Motor neuron (in vitro differentiated cells): ENCODE data around the gene MRNIP. TPM values are rescaled to one million over a fixed set of nuclear protein-coding genes. Genes with fewer than 3 reads are reported as not detected.

ENCODE experiments used
- ATAC-seq, 8 experiments: fragments of 200-7000 bp; cut with Tn5 transposase; replicated peaks in 6 of 8; 2 replicates each; pipeline ENCODE4 v1.8.0; 2021; ENCODE audit warnings: mild to moderate bottlenecking in 8 of 8, moderate library complexity in 8 of 8
- H3K27ac ChIP-seq, 2 donors: fragments of 250-450 bp; sonication (Bioruptor Pico); 2 replicates each; pipeline ENCODE4 v1.9.0; 2021; ENCODE audit warnings: antibody characterized with exemption in 2 of 2, mild to moderate bottlenecking in 2 of 2, moderate library complexity in 1 of 2
- H3K4me1 ChIP-seq, 2 donors: fragments of 250-450 bp; sonication (Bioruptor Pico); replicated peaks in 1 of 2; 2 replicates each; pipeline ENCODE4 v1.6.1; 2021; ENCODE audit warnings: antibody characterized with exemption in 2 of 2, mild to moderate bottlenecking in 2 of 2, moderate library complexity in 1 of 2
- H3K4me3 ChIP-seq, 5 donors: fragments of 250-450 bp; sonication (Bioruptor Pico); 2 replicates each; pipeline ENCODE4 v1.9.0; 2021; ENCODE audit warnings: antibody characterized with exemption in 5 of 5, mild to moderate bottlenecking in 5 of 5, moderate library complexity in 4 of 5
- WGBS, 10 experiments: fragments of 450-650 bp; shearing (Covaris generic); methylation state at CpG; one replicate each; pipeline ENCODE4 v1.0.0; 2022; 5-methylcytosine and 5-hydroxymethylcytosine counted together
- in situ Hi-C, 9 experiments: fragments of 400-800 bp; cut with MboI; loops; one replicate each; pipeline ENCODE4 v1.15.0; 2021; ENCODE audit warnings: low sequenced_read_pairs in 9 of 9, low pct_unique_long_range_greater_than_20kb in 2 of 9; ENCODE audit not compliant: unreplicated experiment in 9 of 9
- total RNA-seq, 8 experiments: library from RNA; unstranded; fragments of 300-600 nt; gene quantifications; 2 replicates each; pipeline versions ENCODE4 v1.2.3 to v1.2.4, GENCODE V29; 2022

MRNIP gene
- total RNA-seq, 8 experiments from 2014 or later = 18.8 to 48.6 (median 28.3) TPM

DNA sequence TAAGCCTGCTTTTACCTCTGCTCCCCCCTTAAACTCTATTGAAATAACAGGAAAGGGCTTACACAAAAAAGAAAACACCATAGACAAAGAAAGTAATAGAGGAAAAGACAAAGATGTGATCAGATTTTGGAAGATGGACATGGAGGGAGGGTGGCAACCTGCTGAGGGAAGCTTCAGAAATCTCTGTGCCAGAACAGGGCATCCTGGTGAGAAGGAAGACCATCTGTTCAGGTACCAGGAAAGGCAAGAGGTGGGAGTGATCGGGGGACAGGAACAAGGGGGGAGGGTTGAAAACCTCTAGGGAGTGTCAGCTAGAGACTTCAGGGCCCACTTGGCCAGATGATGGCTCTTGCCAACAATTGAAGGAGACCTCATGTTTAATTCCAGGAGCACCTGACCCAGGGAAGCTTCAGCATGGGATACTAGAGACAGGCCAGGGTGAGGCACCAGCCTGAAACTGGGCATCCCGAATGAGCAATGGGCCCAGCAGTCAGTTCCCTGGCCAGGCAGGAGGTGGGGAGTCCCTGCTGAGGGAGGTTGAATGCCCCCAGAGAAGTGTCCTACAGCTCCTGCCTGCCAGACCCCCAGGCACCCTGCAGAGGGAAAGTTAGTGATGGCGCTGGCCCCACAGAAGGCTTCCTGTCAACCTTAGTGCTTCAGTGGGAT, 29.7 kb downstream of the MRNIP start:
- in situ Hi-C loops = no loop called here
- no peak overlapping the region for H3K27ac ChIP-seq
- no peaks in the 10 kb centered on the region for H3K4me1 ChIP-seq
- WGBS, 10 experiments = 33 to 100% (median 79%) methylated on average over 1 of the region's 3 CpGs; no CpG with 5 or more reads in 6 of the 10 experiments
- H3K4me3 ChIP-seq = no peak overlapping the region
- ATAC-seq = no peak

DNA sequence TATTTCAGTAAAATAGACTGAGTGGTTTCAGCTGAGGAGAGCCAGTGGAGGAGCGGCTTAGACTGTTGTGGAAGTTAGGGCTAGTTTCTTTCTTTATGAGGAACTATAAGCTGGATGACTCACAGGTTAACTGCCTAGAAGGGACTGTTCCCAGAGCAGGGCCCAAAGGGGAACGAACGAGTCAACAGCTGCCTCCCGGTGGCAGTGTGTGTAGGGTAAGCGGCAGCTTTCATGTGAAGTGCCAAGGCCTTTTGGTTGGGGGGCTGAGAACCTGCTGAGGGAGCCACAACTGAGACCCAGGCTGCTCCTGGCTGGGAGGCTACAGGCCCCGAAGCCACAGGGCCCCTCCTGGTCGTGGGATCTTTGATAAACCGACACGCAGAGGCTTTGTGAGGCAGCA, 30.9 kb downstream of the MRNIP start:
- no peak overlapping the region for H3K4me3 ChIP-seq
- peaks cover 0 to under 1% of the 10 kb centered on the region in 2 donors for H3K4me1 ChIP-seq
- in situ Hi-C loops = no loop called here
- 69 to 90% (median 78%) methylated on average over 2 to 9 of the region's 9 CpGs; no CpG with 5 or more reads in 5 of the 10 experiments for WGBS, 10 experiments
- ATAC-seq = peak in 2 of 8 experiments; percentile 11 to 16
- no peak overlapping the region for H3K27ac ChIP-seq

DNA sequence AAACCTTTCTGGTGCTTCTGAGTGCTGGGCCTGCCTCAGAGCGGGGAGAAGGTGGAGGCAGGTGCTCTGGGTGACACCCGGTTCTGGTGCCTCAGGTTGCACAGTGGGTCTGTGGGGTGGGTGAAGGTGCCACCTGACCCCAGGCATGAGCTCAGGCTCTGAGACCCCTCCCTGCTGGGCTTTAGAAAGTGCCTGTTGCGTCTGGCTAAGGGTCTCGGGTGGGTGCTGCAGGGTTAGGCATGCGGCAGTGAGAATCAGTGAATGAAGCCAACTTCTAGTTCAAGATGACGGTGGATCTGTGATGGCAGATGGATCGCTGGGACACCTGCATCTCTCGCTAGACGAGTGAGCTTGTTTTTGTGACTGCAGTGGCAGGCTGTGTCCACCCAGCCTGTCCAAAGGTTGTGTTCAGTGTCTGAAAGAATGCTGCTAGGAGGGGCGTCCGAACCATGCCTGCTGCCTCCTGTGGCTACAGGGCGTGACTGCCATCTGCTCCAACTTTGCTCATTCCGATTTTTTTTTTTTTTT, 32.9 kb downstream of the MRNIP start:
- Histone ChIP-seq H3K4me1 (peaks cover 7% of the 10 kb centered on the region in 2 donors), H3K27ac (no peak overlapping the region), H3K4me3 (no peak overlapping the region)
- peak in 2 of 8 experiments; percentile 1 to 10 for ATAC-seq
- in situ Hi-C loops = no loop called here
- 74 to 88% methylated on average over 6 to 7 of the region's 13 CpGs; no CpG with 5 or more reads in 8 of the 10 experiments for WGBS, 10 experiments

DNA sequence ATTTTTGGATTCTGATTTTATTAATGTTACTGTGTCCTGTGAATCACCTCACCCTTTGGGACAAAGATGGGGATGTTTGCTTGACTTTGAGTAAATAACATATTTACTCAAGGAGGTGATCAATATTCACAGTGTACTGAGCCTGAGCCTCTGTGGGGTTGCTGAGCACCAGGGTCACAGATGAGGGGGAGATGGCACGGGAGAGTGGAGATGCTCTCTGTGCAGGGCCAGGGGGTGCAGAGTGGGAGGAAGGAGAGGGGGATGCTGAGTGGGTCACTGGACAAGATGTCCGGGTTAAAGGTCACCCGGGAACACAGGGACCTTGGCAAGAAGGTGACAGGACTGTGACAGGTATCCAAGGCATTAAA, 33.9 kb downstream of the MRNIP start:
- H3K4me1 ChIP-seq = peaks cover 15% of the 10 kb centered on the region in 2 donors
- no peak for ATAC-seq
- in situ Hi-C loops = no loop called here
- WGBS, 10 experiments = 100% methylated on average over 1 to 2 of the region's 3 CpGs; no CpG with 5 or more reads in 6 of the 10 experiments
- no peak overlapping the region for H3K4me3 ChIP-seq
- H3K27ac ChIP-seq = no peak overlapping the region

DNA sequence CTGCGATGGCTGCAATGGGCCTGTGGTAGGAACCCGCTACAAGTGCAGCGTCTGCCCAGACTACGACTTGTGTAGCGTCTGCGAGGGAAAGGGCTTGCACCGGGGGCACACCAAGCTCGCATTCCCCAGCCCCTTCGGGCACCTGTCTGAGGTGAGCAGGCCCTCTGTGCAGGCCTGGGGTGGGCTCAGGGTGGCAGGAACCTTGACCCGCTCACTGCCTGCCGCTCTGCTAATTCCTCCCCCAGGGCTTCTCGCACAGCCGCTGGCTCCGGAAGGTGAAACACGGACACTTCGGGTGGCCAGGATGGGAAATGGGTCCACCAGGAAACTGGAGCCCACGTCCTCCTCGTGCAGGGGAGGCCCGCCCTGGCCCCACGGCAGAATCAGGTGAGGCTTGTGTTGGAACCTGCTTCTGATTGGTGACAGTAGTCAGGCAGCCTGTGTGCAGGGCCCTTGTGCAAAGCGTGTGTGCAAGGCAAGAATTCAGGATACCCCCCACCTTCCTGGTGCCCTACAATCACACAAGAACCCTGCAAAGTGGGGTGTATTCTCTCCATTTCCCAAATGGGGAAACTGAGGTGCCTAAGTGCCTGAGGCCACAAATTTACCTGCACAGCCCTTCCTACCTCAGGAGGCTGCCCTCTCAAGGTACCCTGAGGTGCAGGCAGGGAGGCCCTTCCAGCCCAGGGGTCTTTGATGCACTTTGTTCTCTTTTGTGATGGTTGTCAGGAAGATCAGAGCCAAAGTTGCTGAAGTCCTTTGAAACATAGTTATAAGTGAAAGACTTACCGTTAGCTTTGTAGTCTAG, 34.5 kb downstream of the MRNIP start:
- in situ Hi-C loops = no loop called here
- no peak overlapping the region for H3K4me3 ChIP-seq
- peaks cover 20 to 21% of the 10 kb centered on the region in 2 donors for H3K4me1 ChIP-seq
- WGBS, 10 experiments = 40 to 100% (median 85%) methylated on average over 1 of the region's 22 CpGs; no CpG with 5 or more reads in 4 of the 10 experiments
- H3K27ac ChIP-seq = no peak overlapping the region
- ATAC-seq = no peak

DNA sequence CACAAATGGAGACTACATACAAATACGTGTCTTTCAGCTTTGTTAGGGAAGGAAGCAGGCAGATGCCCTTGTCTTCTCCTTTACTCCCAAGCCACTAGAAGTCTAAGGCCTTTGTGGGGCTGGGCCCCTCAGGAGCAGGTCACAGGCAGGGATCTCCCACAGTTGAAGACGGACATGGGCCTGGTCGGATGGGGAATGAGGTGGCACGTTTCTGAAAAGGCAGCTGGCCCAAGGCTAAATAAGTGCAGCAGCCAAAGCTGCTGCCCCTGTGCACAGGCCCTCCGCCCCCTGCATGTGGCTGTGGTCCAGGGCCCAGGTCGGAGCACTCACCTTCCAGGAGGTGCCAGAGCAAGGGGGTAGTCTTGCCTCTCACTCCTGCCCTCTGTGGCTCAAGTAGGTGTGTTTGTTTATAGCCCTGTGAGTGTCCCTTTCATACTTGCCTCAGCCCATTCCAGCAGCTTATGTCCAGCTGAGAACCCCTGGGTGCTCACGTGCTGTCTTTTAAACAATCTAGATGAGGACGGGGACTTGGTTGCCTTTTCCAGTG, 36.1 kb downstream of the MRNIP start:
- ATAC-seq = no peak
- WGBS, 10 experiments = 23 to 75% (median 67%) methylated on average over 3 to 6 of the region's 8 CpGs; no CpG with 5 or more reads in 6 of the 10 experiments
- Histone ChIP-seq H3K27ac (no peak overlapping the region), H3K4me1 (peaks cover 29 to 30% of the 10 kb centered on the region in 2 donors), H3K4me3 (peak overlapping the region; percentile 77 to 92 (median 89))
- in situ Hi-C loops = no loop called here

DNA sequence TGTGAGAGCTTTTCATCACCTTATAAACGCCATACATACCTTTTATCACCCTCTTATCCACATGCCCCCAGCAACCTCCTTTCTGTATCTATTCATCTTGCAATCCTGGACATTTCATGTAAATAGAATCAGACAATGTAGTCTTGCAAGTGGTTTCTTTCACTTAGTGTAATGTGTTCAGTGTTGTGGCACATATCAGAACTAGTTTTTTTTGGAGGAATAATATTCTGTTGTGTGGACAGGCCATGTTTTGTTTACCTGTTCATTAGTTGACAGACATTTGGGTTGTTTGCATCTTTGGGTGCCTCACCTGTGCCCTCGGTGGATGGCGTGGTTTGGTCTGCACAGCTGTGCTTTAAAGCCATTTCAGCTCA, 36.6 kb downstream of the MRNIP start:
- H3K27ac ChIP-seq = no peak overlapping the region
- H3K4me1 ChIP-seq = peaks cover 29 to 34% of the 10 kb centered on the region in 2 donors
- no peak for ATAC-seq
- in situ Hi-C loops = no loop called here
- peak overlapping the region; percentile 77 to 92 (median 89) for H3K4me3 ChIP-seq
- 40 to 94% (median 58%) methylated on average over 1 to 3 of the region's 3 CpGs; no CpG with 5 or more reads in 3 of the 10 experiments for WGBS, 10 experiments

DNA sequence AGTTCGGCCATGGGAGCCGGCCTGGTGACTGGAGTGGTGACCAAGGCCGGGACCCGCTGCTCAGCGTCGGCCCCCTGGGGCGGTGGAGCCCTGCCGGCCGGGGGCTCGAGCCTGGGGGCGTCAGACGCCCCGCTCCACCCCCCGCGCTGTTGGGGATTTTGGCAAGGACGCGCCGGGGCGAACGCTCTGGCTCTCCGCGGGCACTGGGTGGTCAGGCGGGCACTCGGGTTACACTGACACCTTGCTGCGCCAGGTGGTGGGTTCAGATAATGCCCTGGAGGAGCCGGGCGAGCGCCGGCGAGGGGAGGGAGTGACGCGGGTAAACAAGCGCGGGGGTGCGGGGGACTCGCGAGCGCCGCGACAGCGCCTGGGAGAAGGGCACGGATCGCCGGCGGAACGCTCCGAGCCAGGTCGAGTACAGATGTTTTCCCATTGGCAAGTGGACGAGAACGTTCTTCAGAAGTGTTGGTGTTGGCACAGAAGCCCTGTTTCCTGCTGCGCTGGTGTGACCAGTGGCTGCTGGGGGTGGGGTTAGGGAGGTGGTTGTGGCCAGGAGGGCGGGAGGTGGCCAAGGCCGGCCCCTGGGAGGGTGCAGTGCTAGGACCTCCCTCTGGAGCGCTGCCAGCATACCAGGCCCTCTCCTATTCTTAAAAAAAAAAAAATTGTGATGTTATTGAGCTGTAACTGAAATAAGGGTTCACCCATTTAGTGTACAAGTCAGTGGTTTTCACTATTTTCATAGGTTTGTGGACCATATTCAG, 37.1 kb downstream of the MRNIP start:
- Histone ChIP-seq H3K4me3 (peak overlapping the region; percentile 77 to 92 (median 89)), H3K27ac (peak overlapping the region; percentile 89 to 94), H3K4me1 (peaks cover 29 to 40% of the 10 kb centered on the region in 2 donors)
- in situ Hi-C loops = no loop called here
- ATAC-seq = peak; percentile 19 to 65 (median 32)
- WGBS, 10 experiments = 0 to 20% (median 1%) methylated on average over 1 to 7 of the region's 54 CpGs; no CpG with 5 or more reads in 6 of the 10 experiments

DNA sequence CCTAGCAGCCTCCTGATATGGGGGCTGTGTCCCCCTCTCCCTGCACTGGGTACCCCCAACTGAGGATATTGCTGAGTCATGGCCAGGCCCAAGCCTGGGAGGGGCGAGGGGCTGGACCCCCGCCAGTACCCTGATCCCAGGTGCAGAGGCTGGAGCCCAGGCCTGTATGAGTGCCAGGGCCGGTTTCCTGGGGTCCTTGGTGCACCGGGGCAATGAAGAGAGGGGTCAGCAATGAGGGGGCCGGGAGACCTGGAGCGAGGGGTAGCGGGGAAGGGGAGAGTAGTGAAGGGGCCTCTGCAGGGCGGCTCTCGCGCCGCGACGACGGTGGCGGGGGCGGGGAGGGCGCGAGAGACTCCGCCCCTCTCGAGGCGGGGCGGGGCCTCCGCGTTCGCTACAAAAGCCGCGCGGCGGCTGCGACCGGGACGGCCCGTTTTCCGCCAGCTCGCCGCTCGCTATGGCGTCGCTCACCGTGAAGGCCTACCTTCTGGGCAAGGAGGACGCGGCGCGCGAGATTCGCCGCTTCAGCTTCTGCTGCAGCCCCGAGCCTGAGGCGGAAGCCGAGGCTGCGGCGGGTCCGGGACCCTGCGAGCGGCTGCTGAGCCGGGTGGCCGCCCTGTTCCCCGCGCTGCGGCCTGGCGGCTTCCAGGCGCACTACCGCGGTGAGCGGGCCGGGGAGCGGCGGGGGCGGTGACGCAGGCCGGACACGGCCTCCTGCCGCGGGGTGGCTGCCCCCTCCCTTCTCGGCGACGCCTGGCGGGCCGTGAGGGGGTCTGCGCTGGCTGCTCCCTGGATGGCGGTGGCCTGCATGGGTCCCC, 37.9 kb downstream of the MRNIP start, which contains the start of gene SQSTM1:
SQSTM1 (plus strand) TSS at position 423 of the 815 bp plus-strand sequence; CDS start at position 455, 32 bp downstream.
- 0 to 40% (median 0%) methylated on average over 1 to 6 of the region's 81 CpGs; no CpG with 5 or more reads in 7 of the 10 experiments for WGBS, 10 experiments
- Histone ChIP-seq H3K27ac (peak within 1 kb of the TSS; percentile 89 to 94), H3K4me1 (peaks cover 29 to 42% of the 10 kb centered on the region in 2 donors), H3K4me3 (peak within 1 kb of the TSS; percentile 77 to 92 (median 89))
- in situ Hi-C loops = no loop called here
- ATAC-seq = peak; percentile 15 to 60 (median 48)

DNA sequence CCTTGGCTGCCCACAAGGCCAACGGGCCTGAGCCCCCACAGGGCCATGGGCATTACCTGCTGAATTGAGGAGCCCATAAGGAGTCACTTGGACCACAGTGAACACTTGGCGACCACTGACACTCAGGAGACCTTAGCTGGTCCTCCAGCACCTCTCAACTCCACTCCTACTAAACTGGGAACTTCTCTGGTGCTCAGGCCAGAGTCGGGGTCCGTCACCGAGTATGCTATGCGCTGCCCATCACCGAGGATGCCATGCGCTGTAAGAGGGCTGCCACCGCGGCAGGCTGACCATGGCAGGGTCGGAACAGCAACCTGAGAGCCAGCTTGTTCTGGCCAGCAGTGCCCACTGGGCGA, 38.5 kb downstream of the MRNIP start:
- ATAC-seq = no peak
- Histone ChIP-seq H3K4me1 (peaks cover 29 to 42% of the 10 kb centered on the region in 2 donors), H3K27ac (peak overlapping the region; percentile 89 to 94), H3K4me3 (peak overlapping the region; percentile 77 to 92 (median 89))
- in situ Hi-C loops = no loop called here
- 0 to 22% (median 17%) methylated on average over 1 to 4 of the region's 12 CpGs; no CpG with 5 or more reads in 7 of the 10 experiments for WGBS, 10 experiments

DNA sequence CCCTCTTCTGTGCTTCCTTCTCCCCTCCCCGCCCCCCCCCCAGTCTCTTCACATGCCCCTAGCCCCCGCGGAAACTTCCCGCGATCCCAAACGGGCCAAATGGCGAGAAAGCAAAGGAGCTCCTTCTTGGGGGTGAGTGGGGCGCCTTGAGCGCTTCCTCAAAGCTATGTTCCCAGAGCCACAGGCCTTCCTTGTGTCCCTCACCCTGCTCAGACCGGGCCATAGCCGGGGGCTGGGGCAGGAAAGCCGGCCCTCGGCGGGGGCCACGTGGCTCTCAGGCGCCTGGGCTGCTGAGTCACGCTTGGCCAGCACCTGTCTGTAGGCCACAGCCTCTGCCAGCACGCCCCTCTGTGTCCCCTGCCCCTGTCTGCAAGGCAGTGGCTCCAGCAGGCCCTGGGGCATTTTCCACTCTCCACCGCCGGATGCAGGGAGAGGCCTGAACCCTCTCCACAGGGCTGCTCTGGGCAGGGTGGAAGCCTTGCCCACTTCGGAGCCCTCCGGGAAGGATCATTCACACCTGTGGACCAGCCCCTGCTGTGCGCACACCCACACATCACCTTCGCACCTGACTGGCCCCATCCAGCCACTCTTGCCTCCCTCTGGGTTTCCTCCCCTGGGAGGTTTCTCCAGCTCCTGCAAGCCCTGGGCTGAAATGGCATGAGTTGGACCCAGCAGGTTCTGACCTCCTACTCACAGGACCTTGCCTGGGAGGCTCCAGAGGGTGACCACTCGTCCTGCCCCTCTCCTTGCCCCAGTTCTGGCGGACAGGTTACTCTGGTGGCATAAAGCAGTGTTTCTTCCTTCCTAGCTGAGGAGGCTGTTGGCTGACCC, 39.1 kb downstream of the MRNIP start:
- ATAC-seq = peak; percentile 21 to 69 (median 54)
- H3K4me3 ChIP-seq = peak overlapping the region; percentile 13 to 92 (median 29)

More for the DNA sequence above, 39.1 kb downstream of the MRNIP start:
- H3K27ac ChIP-seq = peak overlapping the region; percentile 89 to 94
- WGBS, 10 experiments = 21 to 24% methylated on average over 2 to 5 of the region's 26 CpGs; no CpG with 5 or more reads in 8 of the 10 experiments
- in situ Hi-C loops = no loop called here
- H3K4me1 ChIP-seq = peaks cover 29 to 42% of the 10 kb centered on the region in 2 donors
